ENCODE results near the gene NAA60. TPM values are rescaled to one million over a fixed set of nuclear protein-coding genes. Genes with fewer than 3 reads are reported as not detected.
A peak's percentile ranks its signal among the peaks of the same experiment; 100 is the strongest.

NAA60 gene
- total and polyA plus RNA-seq, 9 of the 15 experiments (the other 6 are each of a cell fraction or from before 2014, with no cell fraction given), result 2.1 to 49.4 (median 10.3) TPM

DNA sequence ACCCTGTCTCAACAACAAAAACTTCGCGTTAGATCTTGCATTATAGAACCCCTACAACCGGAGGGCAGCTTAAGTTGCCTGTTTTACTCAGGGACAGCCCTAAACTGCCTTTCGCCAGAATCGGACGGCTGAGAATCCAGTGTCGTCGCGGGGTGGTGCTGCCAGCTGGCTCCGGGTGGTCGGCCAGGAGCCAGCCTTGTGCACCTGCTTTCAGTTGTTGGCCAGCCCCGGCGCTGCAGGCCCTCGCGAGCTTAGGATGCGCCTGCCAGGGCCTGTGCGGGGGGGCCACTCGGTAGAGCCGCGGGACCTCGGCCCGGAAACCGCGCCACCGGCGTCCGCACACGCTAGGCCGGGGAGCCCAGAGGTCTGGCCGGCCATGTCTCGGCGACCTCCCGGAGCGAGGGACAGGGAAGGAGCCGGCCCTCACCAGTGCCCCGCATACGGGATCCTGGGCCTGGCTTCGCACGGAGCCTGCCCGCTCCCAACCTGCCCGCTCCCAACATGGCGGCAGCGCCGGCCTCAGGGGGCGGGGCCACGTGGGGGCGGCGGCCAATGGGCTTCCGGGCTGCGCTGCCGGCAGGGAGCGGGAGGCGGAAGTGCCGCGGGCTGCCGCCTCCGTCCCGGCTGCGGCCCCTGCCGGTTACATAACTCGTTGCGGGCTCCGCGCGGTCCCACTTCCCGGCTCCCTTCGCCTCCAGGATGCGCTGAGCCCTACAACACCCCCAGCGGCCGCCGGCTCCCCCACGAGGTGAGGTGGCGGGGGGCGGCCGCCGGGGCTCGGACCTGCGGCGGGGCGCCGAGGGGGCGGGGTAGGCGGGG, 14.2 kb downstream of the NAA60 start (continued):
- TF ChIP-seq ZBTB2 (IDR thresholded peaks at IDR 0.05) (no peak), SREBF2 (CRISPR knock-in tag; IDR thresholded peaks at IDR 0.05) (no peak), RBFOX2 (IDR thresholded peaks at IDR 0.05; ENCODE audit: low read depth, low read length) (peak; percentile 96), CHD2 (IDR thresholded peaks at IDR 0.05; ENCODE audit: low read depth, low read length) (peak; percentile 94), ZNF764 (CRISPR knock-in tag; IDR thresholded peaks at IDR 0.05; ENCODE audit: low read depth) (no peak), POLR2G (IDR thresholded peaks at IDR 0.05; ENCODE audit: low read depth, low read length) (peak; percentile 96), FOS (IDR thresholded peaks at IDR 0.05; ENCODE audit: extremely low read depth, insufficient read length) (no peak), IRF2 (CRISPR knock-in tag; IDR thresholded peaks at IDR 0.05) (no peak), ESRRB (CRISPR knock-in tag; IDR thresholded peaks at IDR 0.05; ENCODE audit: borderline replicate concordance) (no peak), CBX1 (IDR thresholded peaks at IDR 0.05; ENCODE audit: low read depth) (peak; percentile 89; the same call in 1 of the 2 replicates), TCFL5 (CRISPR knock-in tag; conservative IDR thresholded peaks at IDR 0.05) (no peak), POLR2A (conservative IDR thresholded peaks at IDR 0.05) (peak; percentile 92), ZNF232 (CRISPR knock-in tag; IDR thresholded peaks at IDR 0.05) (0 out of 2 replicates have a peak, but pooled peaks have one; percentile 35), ILF3 (IDR thresholded peaks at IDR 0.05; ENCODE audit: borderline replicate concordance) (no peak), ZNF3 (CRISPR knock-in tag; IDR thresholded peaks at IDR 0.05) (no peak)
- TF ChIP-seq, protein P1, sequence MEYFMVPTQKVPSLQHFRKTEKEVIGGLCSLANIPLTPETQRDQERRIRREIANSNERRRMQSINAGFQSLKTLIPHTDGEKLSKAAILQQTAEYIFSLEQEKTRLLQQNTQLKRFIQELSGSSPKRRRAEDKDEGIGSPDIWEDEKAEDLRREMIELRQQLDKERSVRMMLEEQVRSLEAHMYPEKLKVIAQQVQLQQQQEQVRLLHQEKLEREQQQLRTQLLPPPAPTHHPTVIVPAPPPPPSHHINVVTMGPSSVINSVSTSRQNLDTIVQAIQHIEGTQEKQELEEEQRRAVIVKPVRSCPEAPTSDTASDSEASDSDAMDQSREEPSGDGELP (CRISPR knock-in tag; IDR thresholded peaks at IDR 0.05; ENCODE audit: borderline replicate concordance), result peak; percentile 59; the same call in 1 of the 2 replicates
- TF ChIP-seq, protein P2, sequence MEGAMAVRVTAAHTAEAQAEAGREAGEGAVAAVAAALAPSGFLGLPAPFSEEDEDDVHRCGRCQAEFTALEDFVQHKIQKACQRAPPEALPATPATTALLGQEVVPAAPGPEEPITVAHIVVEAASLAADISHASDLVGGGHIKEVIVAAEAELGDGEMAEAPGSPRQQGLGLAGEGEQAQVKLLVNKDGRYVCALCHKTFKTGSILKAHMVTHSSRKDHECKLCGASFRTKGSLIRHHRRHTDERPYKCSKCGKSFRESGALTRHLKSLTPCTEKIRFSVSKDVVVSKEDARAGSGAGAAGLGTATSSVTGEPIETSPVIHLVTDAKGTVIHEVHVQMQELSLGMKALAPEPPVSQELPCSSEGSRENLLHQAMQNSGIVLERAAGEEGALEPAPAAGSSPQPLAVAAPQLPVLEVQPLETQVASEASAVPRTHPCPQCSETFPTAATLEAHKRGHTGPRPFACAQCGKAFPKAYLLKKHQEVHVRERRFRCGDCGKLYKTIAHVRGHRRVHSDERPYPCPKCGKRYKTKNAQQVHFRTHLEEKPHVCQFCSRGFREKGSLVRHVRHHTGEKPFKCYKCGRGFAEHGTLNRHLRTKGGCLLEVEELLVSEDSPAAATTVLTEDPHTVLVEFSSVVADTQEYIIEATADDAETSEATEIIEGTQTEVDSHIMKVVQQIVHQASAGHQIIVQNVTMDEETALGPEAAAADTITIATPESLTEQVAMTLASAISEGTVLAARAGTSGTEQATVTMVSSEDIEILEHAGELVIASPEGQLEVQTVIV (CRISPR knock-in tag; IDR thresholded peaks at IDR 0.05; ENCODE audit: borderline replicate concordance), result no peak
- TF ChIP-seq, protein P3, sequence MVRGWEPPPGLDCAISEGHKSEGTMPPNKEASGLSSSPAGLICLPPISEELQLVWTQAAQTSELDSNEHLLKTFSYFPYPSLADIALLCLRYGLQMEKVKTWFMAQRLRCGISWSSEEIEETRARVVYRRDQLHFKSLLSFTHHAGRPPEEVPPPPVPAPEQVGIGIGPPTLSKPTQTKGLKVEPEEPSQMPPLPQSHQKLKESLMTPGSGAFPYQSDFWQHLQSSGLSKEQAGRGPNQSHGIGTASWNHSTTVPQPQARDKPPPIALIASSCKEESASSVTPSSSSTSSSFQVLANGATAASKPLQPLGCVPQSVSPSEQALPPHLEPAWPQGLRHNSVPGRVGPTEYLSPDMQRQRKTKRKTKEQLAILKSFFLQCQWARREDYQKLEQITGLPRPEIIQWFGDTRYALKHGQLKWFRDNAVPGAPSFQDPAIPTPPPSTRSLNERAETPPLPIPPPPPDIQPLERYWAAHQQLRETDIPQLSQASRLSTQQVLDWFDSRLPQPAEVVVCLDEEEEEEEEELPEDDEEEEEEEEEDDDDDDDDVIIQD (CRISPR knock-in tag; IDR thresholded peaks at IDR 0.05), result no peak
